Nephron progenitor cell (in vitro differentiated cells): ENCODE measurements around the gene PIGR.

Source experiments
- DNase-seq: peaks from one replicate; pipeline ENCODE4 v3.0.0; 2021
- H3K27ac Mint-ChIP-seq: 2 replicates; pipeline ENCODE4 v1.8.0; 2021; ENCODE audit warnings: mild to moderate bottlenecking, moderate library complexity, mixed read lengths
- H3K27me3 Mint-ChIP-seq: 2 replicates; pipeline ENCODE4 v1.8.0; 2021; ENCODE audit warnings: mild to moderate bottlenecking, low read depth, mixed read lengths; ENCODE audit not compliant: poor library complexity
- H3K36me3 Mint-ChIP-seq: 2 replicates; pipeline ENCODE4 v1.8.0; 2021; ENCODE audit warnings: low read depth, mixed read lengths
- H3K4me1 Mint-ChIP-seq: 2 replicates; pipeline ENCODE4 v1.8.0; 2021; ENCODE audit warnings: mixed read lengths
- H3K4me3 Mint-ChIP-seq: 2 replicates; pipeline ENCODE4 v1.8.0; 2021; ENCODE audit warnings: mild to moderate bottlenecking, moderate library complexity, mixed read lengths
- H3K9me3 Mint-ChIP-seq: 2 replicates; pipeline ENCODE4 v1.8.0; 2021; ENCODE audit warnings: mild to moderate bottlenecking, moderate library complexity, mixed read lengths
- CTCF ChIP-seq: fragments of 200-600 bp; sonication (generic); IDR thresholded peaks from 2 replicates; pipeline ENCODE4 v1.5.0; 2021; ENCODE audit warnings: antibody characterized with exemption

The PIGR gene

DNA sequence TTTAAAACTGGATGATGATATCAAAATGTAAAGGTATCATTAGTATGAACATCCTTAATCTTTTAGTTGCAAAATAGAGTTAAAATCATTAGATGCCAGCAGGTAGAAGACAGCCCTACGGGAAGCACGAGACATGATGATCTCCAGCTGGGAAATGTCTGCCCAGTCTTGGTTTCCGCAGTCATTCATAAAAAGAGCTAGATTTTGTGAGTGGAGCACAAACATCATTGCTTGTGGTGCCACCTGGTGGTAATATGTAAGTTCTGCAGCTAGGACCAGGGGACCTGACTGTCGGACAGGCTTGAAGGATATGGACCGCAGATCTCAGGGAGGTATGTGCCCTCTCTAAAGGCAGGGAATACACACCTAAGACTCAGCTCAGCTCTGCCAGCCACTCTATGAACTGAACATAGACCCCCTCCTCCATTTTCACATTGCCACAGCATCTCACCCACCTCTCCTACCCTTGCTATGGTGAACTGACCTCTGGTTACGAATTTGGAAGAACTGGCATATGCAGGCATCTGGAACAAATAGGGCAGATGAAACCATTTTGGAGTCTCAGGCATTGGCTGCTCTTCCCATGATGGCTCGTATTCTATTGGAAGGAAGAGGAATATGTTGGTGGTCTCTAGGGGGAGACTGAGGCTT, 33.7 kb downstream of the PIGR start:
- no peaks in the 10 kb centered on the region for H3K9me3 Mint-ChIP-seq

GRCh38 chr1:206911064-206911663, 35.1 kb downstream of the PIGR start:
- peaks cover 13% of the 10 kb centered on the region for H3K4me1 Mint-ChIP-seq
- H3K4me3 Mint-ChIP-seq = no peak overlapping the region
- peak; percentile 95 for TF ChIP-seq CTCF
- DNase-seq = peak; percentile 43
- no peaks in the 10 kb centered on the region for H3K36me3 Mint-ChIP-seq
- H3K9me3 Mint-ChIP-seq = no peaks in the 10 kb centered on the region
- no peak overlapping the region for H3K27ac Mint-ChIP-seq
- H3K27me3 Mint-ChIP-seq = peaks cover 79% of the 10 kb centered on the region

More for the DNA sequence above, 33.7 kb downstream of the PIGR start:
- peaks cover 84% of the 10 kb centered on the region for H3K27me3 Mint-ChIP-seq
- no peak overlapping the region for H3K27ac Mint-ChIP-seq
- no peaks in the 10 kb centered on the region for H3K36me3 Mint-ChIP-seq
- peaks cover 13% of the 10 kb centered on the region for H3K4me1 Mint-ChIP-seq
- peak; percentile 62 for DNase-seq
- no peak overlapping the region for H3K4me3 Mint-ChIP-seq
- peak; percentile 73 for TF ChIP-seq CTCF

DNA sequence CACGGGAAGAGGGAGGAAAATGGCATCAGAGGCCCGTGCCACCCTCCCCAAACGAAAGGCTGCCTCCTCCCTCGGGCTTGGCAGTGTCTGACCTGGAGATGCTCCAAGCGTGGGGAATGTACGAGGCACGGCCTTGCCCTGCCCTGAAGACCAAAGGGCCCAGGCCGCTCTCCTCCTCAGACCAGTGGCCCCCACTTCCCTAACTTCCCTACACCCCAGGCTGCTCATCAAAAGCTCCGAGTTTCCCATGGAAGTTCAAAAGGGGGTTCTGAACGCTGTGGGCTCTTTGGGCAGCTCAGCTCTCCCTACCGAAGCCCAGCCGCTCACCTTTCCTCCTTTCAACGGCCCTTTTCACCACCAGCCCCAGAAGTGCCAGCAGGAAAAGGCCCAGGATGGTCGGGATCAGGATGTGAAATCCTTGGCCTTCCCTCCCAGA, 36.4 kb downstream of the PIGR start:
- H3K4me1 Mint-ChIP-seq = peaks cover 13% of the 10 kb centered on the region
- H3K27ac Mint-ChIP-seq = no peak overlapping the region
- peak overlapping the region; percentile 71 for H3K4me3 Mint-ChIP-seq
- H3K36me3 Mint-ChIP-seq = no peaks in the 10 kb centered on the region
- H3K27me3 Mint-ChIP-seq = peaks cover 82% of the 10 kb centered on the region
- no peak for TF ChIP-seq CTCF
- no peaks in the 10 kb centered on the region for H3K9me3 Mint-ChIP-seq
- DNase-seq = no peak

GRCh38 chr1:206909161-206909882, 36.9 kb downstream of the PIGR start:
- H3K36me3 Mint-ChIP-seq = no peaks in the 10 kb centered on the region
- peak; percentile 65 for DNase-seq
- H3K27me3 Mint-ChIP-seq = peaks cover 82% of the 10 kb centered on the region

DNA sequence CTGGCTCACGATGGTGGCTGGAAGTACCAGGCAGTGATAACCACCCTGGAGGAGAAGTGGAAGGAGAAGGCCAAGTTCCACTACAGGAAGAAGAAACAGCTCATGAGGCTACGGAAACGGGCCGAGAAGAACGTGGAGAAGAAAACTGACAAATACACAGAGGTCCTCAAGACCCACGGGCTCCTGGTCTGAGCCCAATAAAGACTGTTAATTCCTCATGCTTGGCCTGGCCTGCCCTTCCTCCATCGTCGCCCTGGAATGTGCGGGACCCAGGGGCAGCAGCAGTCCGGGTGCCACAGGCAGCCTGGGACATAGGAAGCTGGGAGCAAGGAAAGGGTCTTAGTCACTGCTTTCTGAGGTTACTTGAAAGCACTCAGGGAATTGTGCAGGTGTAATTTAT, 38.2 kb downstream of the PIGR start:
- H3K4me3 Mint-ChIP-seq = peak overlapping the region; percentile 73
- no peaks in the 10 kb centered on the region for H3K9me3 Mint-ChIP-seq
- peaks cover 13% of the 10 kb centered on the region for H3K4me1 Mint-ChIP-seq
- H3K27ac Mint-ChIP-seq = no peak overlapping the region
- no peaks in the 10 kb centered on the region for H3K36me3 Mint-ChIP-seq
- TF ChIP-seq CTCF = no peak
- no peak for DNase-seq
- peaks cover 72% of the 10 kb centered on the region for H3K27me3 Mint-ChIP-seq

More at GRCh38 chr1:206909161-206909882, 36.9 kb downstream of the PIGR start:
- Mint-ChIP-seq H3K4me1 (peaks cover 13% of the 10 kb centered on the region), H3K4me3 (peak overlapping the region; percentile 71), H3K9me3 (no peaks in the 10 kb centered on the region), H3K27ac (no peak overlapping the region)
- no peak for TF ChIP-seq CTCF
